IMR-90 (cell line): ENCODE data around the gene BCO2. TPM values are rescaled to one million over a fixed set of nuclear protein-coding genes. Genes with fewer than 3 reads are reported as not detected.

Source experiments
- ATAC-seq: fragments of 200-7000 bp; cut with Tn5 transposase; 2 replicates; pipeline ENCODE4 v1.9.1; 2020; ENCODE audit warnings: low read depth, mild to moderate bottlenecking, moderate library complexity
- BruUV-seq: library from RNA; stranded (reverse); fragments of 400-500 nt; replicated peaks from 2 replicates; lab custom pipeline; 2021; lab: Mats Ljungman, UMichigan
- CTCF ChIA-PET: fragments of 300-600 bp; formaldehyde crosslinking; extraction: SDS; loops from one replicate; lab custom pipeline; 2021; ENCODE audit warnings: antibody characterized with exemption; lab: Yijun Ruan, JAX
- POLR2A ChIA-PET: fragments of 300-600 bp; sonication (Branson Sonifier 250); formaldehyde crosslinking; loops from one replicate; lab custom pipeline; 2022; ENCODE audit warnings: antibody characterized with exemption; ENCODE audit not compliant: unreplicated experiment; lab: Charles Lee
- DNase-seq: peaks from one replicate; pipeline ENCODE4 v3.0.0; 2013
- H2AFZ ChIP-seq: replicated peaks from 2 replicates; pipeline ENCODE3; 2013; ENCODE audit warnings: low read length, mild to moderate bottlenecking; ENCODE audit not compliant: poor library complexity
- H2AK5ac ChIP-seq: 2 replicates; pipeline ENCODE4 v1.6.1; 2013; ENCODE audit warnings: low read depth, low read length, inconsistent platforms
- H2AK9ac ChIP-seq: replicated peaks from 2 replicates; pipeline ENCODE3; 2013; ENCODE audit warnings: mild to moderate bottlenecking, low read depth, low read length, moderate library complexity; ENCODE audit not compliant: poor library complexity
- H2BK120ac ChIP-seq: 2 replicates; pipeline ENCODE4 v1.6.1; 2013; ENCODE audit warnings: low read depth, low read length, inconsistent platforms
- H2BK15ac ChIP-seq: 3 replicates; pipeline ENCODE4 v1.6.1; 2013; ENCODE audit warnings: low read depth, low read length, inconsistent platforms
- H2BK20ac ChIP-seq: 2 replicates; pipeline ENCODE4 v1.6.1; 2013; ENCODE audit warnings: low read depth, mild to moderate bottlenecking, inconsistent platforms, low read length, moderate library complexity
- H2BK5ac ChIP-seq: 2 replicates; pipeline ENCODE4 v1.6.1; 2013; ENCODE audit warnings: mild to moderate bottlenecking, low read depth, low read length, inconsistent platforms; ENCODE audit not compliant: poor library complexity, severe bottlenecking
- H3K14ac ChIP-seq: replicated peaks from 2 replicates; pipeline ENCODE4 v1.6.1; 2013; ENCODE audit warnings: low read depth, low read length, inconsistent platforms
- H3K18ac ChIP-seq: 2 replicates; pipeline ENCODE4 v1.6.1; 2013; ENCODE audit warnings: low read depth, low read length, control low read depth
- H3K23ac ChIP-seq: 2 replicates; pipeline ENCODE4 v1.6.1; 2013; ENCODE audit warnings: low read depth, low read length, inconsistent platforms
- H3K27ac ChIP-seq: 2 replicates; pipeline ENCODE4 v1.5.1; 2013; ENCODE audit warnings: mild to moderate bottlenecking, control low read depth, low read length; ENCODE audit not compliant: insufficient read depth
- H3K27me3 ChIP-seq: 2 replicates; pipeline ENCODE4 v1.6.1; 2013; ENCODE audit warnings: low read length; ENCODE audit not compliant: control insufficient read depth, insufficient read depth
- H3K36me3 ChIP-seq: 2 replicates; pipeline ENCODE4 v1.6.1; 2013; ENCODE audit warnings: low read length, mixed read lengths; ENCODE audit not compliant: control insufficient read depth, insufficient read depth
- H3K4ac ChIP-seq: 2 replicates; pipeline ENCODE4 v1.6.1; 2013; ENCODE audit warnings: low read depth, low read length, inconsistent platforms
- H3K4me1 ChIP-seq: 2 replicates; pipeline ENCODE4 v1.6.1; 2013; ENCODE audit warnings: low read length, mixed read lengths; ENCODE audit not compliant: control insufficient read depth, insufficient read depth
- H3K4me2 ChIP-seq: 2 replicates; pipeline ENCODE4 v1.6.1; 2013; ENCODE audit warnings: low read depth, mild to moderate bottlenecking, control low read depth, low read length, moderate library complexity
- H3K4me3 ChIP-seq: 2 replicates; pipeline ENCODE4 v1.5.1; 2013; ENCODE audit warnings: low read depth, mild to moderate bottlenecking, control low read depth, low read length, moderate library complexity; ENCODE audit not compliant: insufficient read depth
- H3K56ac ChIP-seq: 2 replicates; pipeline ENCODE4 v1.6.1; 2013; ENCODE audit warnings: low read length, inconsistent platforms; ENCODE audit not compliant: insufficient read depth; ENCODE audit errors: extremely low read depth
- H3K79me1 ChIP-seq, 2 experiments: 2 replicates each; pipeline ENCODE4 v1.6.1; 2013; ENCODE audit warnings: low read length in 2 of 2, inconsistent platforms in 1 of 2, low read depth in 1 of 2
- H3K9ac ChIP-seq: 2 replicates; pipeline ENCODE4 v1.6.1; 2013; ENCODE audit warnings: low read depth, low read length, control low read depth
- H3K9me1 ChIP-seq: 2 replicates; pipeline ENCODE4 v1.6.1; 2013; ENCODE audit warnings: low read length, inconsistent platforms; ENCODE audit not compliant: insufficient read depth
- H3K9me3 ChIP-seq: 2 replicates; pipeline ENCODE4 v1.6.1; 2013; ENCODE audit warnings: low read length; ENCODE audit not compliant: control insufficient read depth, insufficient read depth
- H4K20me1 ChIP-seq: 2 replicates; pipeline ENCODE4 v1.6.1; 2013; ENCODE audit warnings: low read length, inconsistent platforms; ENCODE audit not compliant: insufficient read depth
- H4K5ac ChIP-seq: 2 replicates; pipeline ENCODE4 v1.6.1; 2013; ENCODE audit warnings: mild to moderate bottlenecking, low read depth, low read length, control low read depth
- H4K8ac ChIP-seq, 2 experiments: 2 replicates each; pipeline ENCODE4 v1.6.1; 2013; ENCODE audit warnings: low read depth in 2 of 2, low read length in 2 of 2, control low read depth in 1 of 2, inconsistent platforms in 1 of 2
- H4K91ac ChIP-seq: 2 replicates; pipeline ENCODE4 v1.6.1; 2013; ENCODE audit warnings: low read depth, low read length, inconsistent platforms; ENCODE audit not compliant: insufficient read depth
- BHLHE40 ChIP-seq: fragments of 150-350 bp; IDR thresholded peaks from 2 replicates; pipeline ENCODE4 v1.6.1; 2016; ENCODE audit warnings: mild to moderate bottlenecking, low read depth, low read length
- CEBPB ChIP-seq: IDR thresholded peaks from 2 replicates; pipeline ENCODE4 v1.6.1; 2012; ENCODE audit warnings: low read depth, low read length, improper control_type of control experiment
- CHD1 ChIP-seq: IDR thresholded peaks from 2 replicates; pipeline ENCODE4 v1.6.1; 2012; ENCODE audit warnings: low read depth, low read length, improper control_type of control experiment
- FOS ChIP-seq: fragments of 150-350 bp; IDR thresholded peaks from 2 replicates; pipeline ENCODE4 v1.6.1; 2016; ENCODE audit warnings: low read depth, low read length
- MAFK ChIP-seq: IDR thresholded peaks from 2 replicates; pipeline ENCODE4 v1.6.1; 2012; ENCODE audit warnings: low read depth, low read length, improper control_type of control experiment
- MAZ ChIP-seq: IDR thresholded peaks from 2 replicates; pipeline ENCODE4 v1.6.1; 2012; ENCODE audit warnings: low read depth, mild to moderate bottlenecking, low read length, improper control_type of control experiment, moderate library complexity, borderline replicate concordance
- MXI1 ChIP-seq: IDR thresholded peaks from 2 replicates; pipeline ENCODE4 v1.6.1; 2012; ENCODE audit warnings: low read depth, mild to moderate bottlenecking, low read length, moderate library complexity, borderline replicate concordance
- NFE2L2 ChIP-seq: fragments of 150-350 bp; IDR thresholded peaks from 2 replicates; pipeline ENCODE4 v1.6.1; 2016; ENCODE audit warnings: low read depth, mild to moderate bottlenecking, low read length
- POLR2A ChIP-seq: IDR thresholded peaks from 2 replicates; pipeline ENCODE4 v1.6.1; 2012; ENCODE audit warnings: mild to moderate bottlenecking, low read depth, low read length
- RAD21 ChIP-seq: IDR thresholded peaks from 2 replicates; pipeline ENCODE4 v1.6.1; 2012; ENCODE audit warnings: low read length, improper control_type of control experiment
- RCOR1 ChIP-seq: IDR thresholded peaks from 2 replicates; pipeline ENCODE4 v1.6.1; 2012; ENCODE audit warnings: mild to moderate bottlenecking, low read length, improper control_type of control experiment; ENCODE audit not compliant: insufficient replicate concordance
- RFX5 ChIP-seq: IDR thresholded peaks from 2 replicates; pipeline ENCODE4 v1.8.0; 2012; ENCODE audit warnings: low read depth, mild to moderate bottlenecking, low read length, moderate library complexity
- SMC3 ChIP-seq: fragments of 150-350 bp; IDR thresholded peaks from 2 replicates; pipeline ENCODE4 v1.6.1; 2016; ENCODE audit warnings: low read depth, mild to moderate bottlenecking, antibody characterized with exemption, low read length, moderate library complexity
- WGBS, 2 experiments: methylation state at CpG; one replicate each; pipeline versions ENCODE4 v1.1.5 to v1.1.7; 2013; ENCODE audit warnings: missing lambda C conversion rate in 2 of 2; ENCODE audit not compliant: insufficient read length in 1 of 2; ENCODE audit errors: extremely low coverage in 2 of 2; 5-methylcytosine and 5-hydroxymethylcytosine counted together
- dilution Hi-C: fragments of 300-500 bp; cut with HindIII; formaldehyde crosslinking; loops from one replicate; pipeline ENCODE4 v1.14.3; 2018; ENCODE audit warnings: low sequenced_read_pairs; ENCODE audit not compliant: unreplicated experiment
- in situ Hi-C: fragments of 300-500 bp; cut with MboI; formaldehyde crosslinking; loops from 3 replicates; pipeline ENCODE4 v1.14.3; 2019; ENCODE audit warnings: low sequenced_read_pairs, inconsistent platforms, mixed read lengths
- intact Hi-C: fragments of 100-400 bp; cut with micrococcal nuclease; formaldehyde crosslinking; loops from 2 replicates; pipeline ENCODE4 v1.10.0; 2022
- polyA plus RNA-seq, 3 experiments: library from polyadenylated mRNA; depleted of rRNA; stranded (reverse); fragments of >200 nt; gene quantifications; 2 replicates each; pipeline ENCODE4 v1.2.3, GENCODE V29; 2012; ENCODE audit warnings: low replicate concordance in 1 of 3
- total RNA-seq: library from RNA; depleted of rRNA; stranded (reverse); fragments of >200 nt; gene quantifications from 2 replicates; pipeline ENCODE4 v1.2.3, GENCODE V29; 2012
- TF ChIP-seq, protein P1 (sequence below): conservative IDR thresholded peaks from 2 replicates; pipeline ENCODE4 v1.5.1; 2012; ENCODE audit warnings: mild to moderate bottlenecking, low read depth, low read length, improper control_type of control experiment
- TF ChIP-seq, protein P2 (sequence below): fragments of 150-350 bp; IDR thresholded peaks from 2 replicates; pipeline ENCODE4 v1.6.1; 2017; ENCODE audit warnings: mild to moderate bottlenecking, antibody characterized with exemption, low read length, low read depth
- TF ChIP-seq, protein P3 (sequence below): fragments of 150-350 bp; IDR thresholded peaks from 2 replicates; pipeline ENCODE4 v1.6.1; 2016; ENCODE audit warnings: low read depth, mild to moderate bottlenecking, low read length, moderate library complexity, borderline replicate concordance

Gene BCO2
- total and polyA plus RNA-seq, 2 of the 4 experiments (the other 2 are of a cell fraction), result 0.18 to 0.68 TPM

DNA sequence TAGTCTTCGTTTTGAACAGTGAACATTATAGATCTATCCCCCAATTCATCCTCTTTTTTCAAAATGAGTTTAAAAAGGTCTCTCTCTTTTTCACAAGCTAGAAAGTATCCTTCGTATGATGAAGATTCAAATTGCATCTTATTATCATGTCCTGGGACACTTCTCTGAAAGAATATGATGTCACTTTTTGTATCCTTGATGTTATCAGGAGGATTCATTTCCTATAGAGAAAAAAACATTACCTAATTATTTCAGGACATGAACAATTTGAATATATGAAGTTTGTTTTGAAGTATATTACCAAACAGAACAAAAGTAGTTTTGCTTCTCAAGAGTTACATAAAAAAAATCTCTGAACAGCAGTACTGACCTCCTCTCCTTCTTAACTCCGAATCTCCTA is 31.7 kb upstream of the BCO2 start:
- Histone ChIP-seq H3K9me3 (peaks cover 2% of the 10 kb centered on the region; the same call in 1 of the 2 replicates), H2BK120ac (no peak overlapping the region), H2AK5ac (no peak overlapping the region), H3K23ac (no peak overlapping the region), H3K36me3 (no peaks in the 10 kb centered on the region), H2BK20ac (no peak overlapping the region), H3K4me3 (no peak overlapping the region), H3K4me1 (no peaks in the 10 kb centered on the region), H2AK9ac (no peak overlapping the region), H3K9ac (no peak overlapping the region), H4K8ac (no peak overlapping the region), H4K20me1 (no peaks in the 10 kb centered on the region), H2BK15ac (no peak overlapping the region), H3K18ac (no peak overlapping the region), H3K14ac (no peak overlapping the region), H3K27ac (no peak overlapping the region), H3K27me3 (no peaks in the 10 kb centered on the region), H2BK5ac (no peak overlapping the region), H3K79me1 (no peaks in the 10 kb centered on the region), H3K56ac (no peak overlapping the region), H3K4ac (no peak overlapping the region), H2AFZ (no peak overlapping the region), H4K5ac (no peak overlapping the region), H3K9me1 (no peaks in the 10 kb centered on the region), H3K4me2 (no peak overlapping the region), H4K91ac (no peak overlapping the region)
- ChIA-PET POLR2A (no interaction called here), CTCF (interaction anchor here (0.6 kb wide), 1 partner anchor 22 kb away, joined by 3 read pairs; no protein-coding TSS in a partner anchor)
- no TSS peak for BruUV-seq
- TF ChIP-seq RCOR1, result no peak
- no peak for TF ChIP-seq MAFK
- TF ChIP-seq RAD21, result no peak
- TF ChIP-seq NFE2L2, result no peak
- TF ChIP-seq, protein P1, sequence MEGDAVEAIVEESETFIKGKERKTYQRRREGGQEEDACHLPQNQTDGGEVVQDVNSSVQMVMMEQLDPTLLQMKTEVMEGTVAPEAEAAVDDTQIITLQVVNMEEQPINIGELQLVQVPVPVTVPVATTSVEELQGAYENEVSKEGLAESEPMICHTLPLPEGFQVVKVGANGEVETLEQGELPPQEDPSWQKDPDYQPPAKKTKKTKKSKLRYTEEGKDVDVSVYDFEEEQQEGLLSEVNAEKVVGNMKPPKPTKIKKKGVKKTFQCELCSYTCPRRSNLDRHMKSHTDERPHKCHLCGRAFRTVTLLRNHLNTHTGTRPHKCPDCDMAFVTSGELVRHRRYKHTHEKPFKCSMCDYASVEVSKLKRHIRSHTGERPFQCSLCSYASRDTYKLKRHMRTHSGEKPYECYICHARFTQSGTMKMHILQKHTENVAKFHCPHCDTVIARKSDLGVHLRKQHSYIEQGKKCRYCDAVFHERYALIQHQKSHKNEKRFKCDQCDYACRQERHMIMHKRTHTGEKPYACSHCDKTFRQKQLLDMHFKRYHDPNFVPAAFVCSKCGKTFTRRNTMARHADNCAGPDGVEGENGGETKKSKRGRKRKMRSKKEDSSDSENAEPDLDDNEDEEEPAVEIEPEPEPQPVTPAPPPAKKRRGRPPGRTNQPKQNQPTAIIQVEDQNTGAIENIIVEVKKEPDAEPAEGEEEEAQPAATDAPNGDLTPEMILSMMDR, result no peak
- TF ChIP-seq MXI1, result no peak
- TF ChIP-seq CHD1, result no peak
- TF ChIP-seq, protein P2, sequence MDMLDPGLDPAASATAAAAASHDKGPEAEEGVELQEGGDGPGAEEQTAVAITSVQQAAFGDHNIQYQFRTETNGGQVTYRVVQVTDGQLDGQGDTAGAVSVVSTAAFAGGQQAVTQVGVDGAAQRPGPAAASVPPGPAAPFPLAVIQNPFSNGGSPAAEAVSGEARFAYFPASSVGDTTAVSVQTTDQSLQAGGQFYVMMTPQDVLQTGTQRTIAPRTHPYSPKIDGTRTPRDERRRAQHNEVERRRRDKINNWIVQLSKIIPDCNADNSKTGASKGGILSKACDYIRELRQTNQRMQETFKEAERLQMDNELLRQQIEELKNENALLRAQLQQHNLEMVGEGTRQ, result no peak
- TF ChIP-seq CEBPB, result no peak
- TF ChIP-seq, protein P3, sequence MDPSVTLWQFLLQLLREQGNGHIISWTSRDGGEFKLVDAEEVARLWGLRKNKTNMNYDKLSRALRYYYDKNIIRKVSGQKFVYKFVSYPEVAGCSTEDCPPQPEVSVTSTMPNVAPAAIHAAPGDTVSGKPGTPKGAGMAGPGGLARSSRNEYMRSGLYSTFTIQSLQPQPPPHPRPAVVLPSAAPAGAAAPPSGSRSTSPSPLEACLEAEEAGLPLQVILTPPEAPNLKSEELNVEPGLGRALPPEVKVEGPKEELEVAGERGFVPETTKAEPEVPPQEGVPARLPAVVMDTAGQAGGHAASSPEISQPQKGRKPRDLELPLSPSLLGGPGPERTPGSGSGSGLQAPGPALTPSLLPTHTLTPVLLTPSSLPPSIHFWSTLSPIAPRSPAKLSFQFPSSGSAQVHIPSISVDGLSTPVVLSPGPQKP, result no peak
- no peak for TF ChIP-seq POLR2A
- TF ChIP-seq MAZ, result no peak
- TF ChIP-seq FOS, result no peak
- TF ChIP-seq RFX5, result no peak
- TF ChIP-seq SMC3, result no peak
- no peak for TF ChIP-seq BHLHE40
- dilution Hi-C loops, result no loop called here
- 86% methylated on average over 1 of the region's 3 CpGs; no CpG with 5 or more reads in 1 of the 2 experiments for WGBS, 2 experiments
- DNase-seq (no peak), ATAC-seq (no peak)
- in situ Hi-C loops, result no loop called here
- intact Hi-C loops, result no loop called here
